IMR-90 (cell line): ENCODE data around the gene CREG2. TPM values are rescaled to one million over a fixed set of nuclear protein-coding genes. Genes with fewer than 3 reads are reported as not detected.
A peak's percentile ranks its signal among the peaks of the same experiment; 100 is the strongest.

Source experiments
- ATAC-seq: fragments of 200-7000 bp; cut with Tn5 transposase; 2 replicates; pipeline ENCODE4 v1.9.1; 2020; ENCODE audit warnings: low read depth, mild to moderate bottlenecking, moderate library complexity
- BruUV-seq: library from RNA; stranded (reverse); fragments of 400-500 nt; replicated peaks from 2 replicates; lab custom pipeline; 2021; lab: Mats Ljungman, UMichigan
- CTCF ChIA-PET: fragments of 300-600 bp; formaldehyde crosslinking; extraction: SDS; loops from one replicate; lab custom pipeline; 2021; ENCODE audit warnings: antibody characterized with exemption; lab: Yijun Ruan, JAX
- POLR2A ChIA-PET: fragments of 300-600 bp; sonication (Branson Sonifier 250); formaldehyde crosslinking; loops from one replicate; lab custom pipeline; 2022; ENCODE audit warnings: antibody characterized with exemption; ENCODE audit not compliant: unreplicated experiment; lab: Charles Lee
- DNase-seq: peaks from one replicate; pipeline ENCODE4 v3.0.0; 2013
- H2AFZ ChIP-seq: replicated peaks from 2 replicates; pipeline ENCODE3; 2013; ENCODE audit warnings: low read length, mild to moderate bottlenecking; ENCODE audit not compliant: poor library complexity
- H2AK5ac ChIP-seq: 2 replicates; pipeline ENCODE4 v1.6.1; 2013; ENCODE audit warnings: low read depth, low read length, inconsistent platforms
- H2AK9ac ChIP-seq: replicated peaks from 2 replicates; pipeline ENCODE3; 2013; ENCODE audit warnings: mild to moderate bottlenecking, low read depth, low read length, moderate library complexity; ENCODE audit not compliant: poor library complexity
- H2BK120ac ChIP-seq: 2 replicates; pipeline ENCODE4 v1.6.1; 2013; ENCODE audit warnings: low read depth, low read length, inconsistent platforms
- H2BK15ac ChIP-seq: 3 replicates; pipeline ENCODE4 v1.6.1; 2013; ENCODE audit warnings: low read depth, low read length, inconsistent platforms
- H2BK20ac ChIP-seq: 2 replicates; pipeline ENCODE4 v1.6.1; 2013; ENCODE audit warnings: low read depth, mild to moderate bottlenecking, inconsistent platforms, low read length, moderate library complexity
- H2BK5ac ChIP-seq: 2 replicates; pipeline ENCODE4 v1.6.1; 2013; ENCODE audit warnings: mild to moderate bottlenecking, low read depth, low read length, inconsistent platforms; ENCODE audit not compliant: poor library complexity, severe bottlenecking
- H3K14ac ChIP-seq: replicated peaks from 2 replicates; pipeline ENCODE4 v1.6.1; 2013; ENCODE audit warnings: low read depth, low read length, inconsistent platforms
- H3K18ac ChIP-seq: 2 replicates; pipeline ENCODE4 v1.6.1; 2013; ENCODE audit warnings: low read depth, low read length, control low read depth
- H3K23ac ChIP-seq: 2 replicates; pipeline ENCODE4 v1.6.1; 2013; ENCODE audit warnings: low read depth, low read length, inconsistent platforms
- H3K27ac ChIP-seq: 2 replicates; pipeline ENCODE4 v1.5.1; 2013; ENCODE audit warnings: mild to moderate bottlenecking, control low read depth, low read length; ENCODE audit not compliant: insufficient read depth
- H3K27me3 ChIP-seq: 2 replicates; pipeline ENCODE4 v1.6.1; 2013; ENCODE audit warnings: low read length; ENCODE audit not compliant: control insufficient read depth, insufficient read depth
- H3K36me3 ChIP-seq: 2 replicates; pipeline ENCODE4 v1.6.1; 2013; ENCODE audit warnings: low read length, mixed read lengths; ENCODE audit not compliant: control insufficient read depth, insufficient read depth
- H3K4ac ChIP-seq: 2 replicates; pipeline ENCODE4 v1.6.1; 2013; ENCODE audit warnings: low read depth, low read length, inconsistent platforms
- H3K4me1 ChIP-seq: 2 replicates; pipeline ENCODE4 v1.6.1; 2013; ENCODE audit warnings: low read length, mixed read lengths; ENCODE audit not compliant: control insufficient read depth, insufficient read depth
- H3K4me2 ChIP-seq: 2 replicates; pipeline ENCODE4 v1.6.1; 2013; ENCODE audit warnings: low read depth, mild to moderate bottlenecking, control low read depth, low read length, moderate library complexity
- H3K4me3 ChIP-seq: 2 replicates; pipeline ENCODE4 v1.5.1; 2013; ENCODE audit warnings: low read depth, mild to moderate bottlenecking, control low read depth, low read length, moderate library complexity; ENCODE audit not compliant: insufficient read depth
- H3K56ac ChIP-seq: 2 replicates; pipeline ENCODE4 v1.6.1; 2013; ENCODE audit warnings: low read length, inconsistent platforms; ENCODE audit not compliant: insufficient read depth; ENCODE audit errors: extremely low read depth
- H3K79me1 ChIP-seq, 2 experiments: 2 replicates each; pipeline ENCODE4 v1.6.1; 2013; ENCODE audit warnings: low read length in 2 of 2, inconsistent platforms in 1 of 2, low read depth in 1 of 2
- H3K9ac ChIP-seq: 2 replicates; pipeline ENCODE4 v1.6.1; 2013; ENCODE audit warnings: low read depth, low read length, control low read depth
- H3K9me1 ChIP-seq: 2 replicates; pipeline ENCODE4 v1.6.1; 2013; ENCODE audit warnings: low read length, inconsistent platforms; ENCODE audit not compliant: insufficient read depth
- H3K9me3 ChIP-seq: 2 replicates; pipeline ENCODE4 v1.6.1; 2013; ENCODE audit warnings: low read length; ENCODE audit not compliant: control insufficient read depth, insufficient read depth
- H4K20me1 ChIP-seq: 2 replicates; pipeline ENCODE4 v1.6.1; 2013; ENCODE audit warnings: low read length, inconsistent platforms; ENCODE audit not compliant: insufficient read depth
- H4K5ac ChIP-seq: 2 replicates; pipeline ENCODE4 v1.6.1; 2013; ENCODE audit warnings: mild to moderate bottlenecking, low read depth, low read length, control low read depth
- H4K8ac ChIP-seq, 2 experiments: 2 replicates each; pipeline ENCODE4 v1.6.1; 2013; ENCODE audit warnings: low read depth in 2 of 2, low read length in 2 of 2, control low read depth in 1 of 2, inconsistent platforms in 1 of 2
- H4K91ac ChIP-seq: 2 replicates; pipeline ENCODE4 v1.6.1; 2013; ENCODE audit warnings: low read depth, low read length, inconsistent platforms; ENCODE audit not compliant: insufficient read depth
- BHLHE40 ChIP-seq: fragments of 150-350 bp; IDR thresholded peaks from 2 replicates; pipeline ENCODE4 v1.6.1; 2016; ENCODE audit warnings: mild to moderate bottlenecking, low read depth, low read length
- CHD1 ChIP-seq: IDR thresholded peaks from 2 replicates; pipeline ENCODE4 v1.6.1; 2012; ENCODE audit warnings: low read depth, low read length, improper control_type of control experiment
- ELK1 ChIP-seq: fragments of 150-350 bp; IDR thresholded peaks from 2 replicates; pipeline ENCODE4 v1.6.1; 2016; ENCODE audit warnings: low read depth, mild to moderate bottlenecking, low read length, moderate library complexity, borderline replicate concordance
- FOS ChIP-seq: fragments of 150-350 bp; IDR thresholded peaks from 2 replicates; pipeline ENCODE4 v1.6.1; 2016; ENCODE audit warnings: low read depth, low read length
- MAZ ChIP-seq: IDR thresholded peaks from 2 replicates; pipeline ENCODE4 v1.6.1; 2012; ENCODE audit warnings: low read depth, mild to moderate bottlenecking, low read length, improper control_type of control experiment, moderate library complexity, borderline replicate concordance
- MXI1 ChIP-seq: IDR thresholded peaks from 2 replicates; pipeline ENCODE4 v1.6.1; 2012; ENCODE audit warnings: low read depth, mild to moderate bottlenecking, low read length, moderate library complexity, borderline replicate concordance
- NFE2L2 ChIP-seq: fragments of 150-350 bp; IDR thresholded peaks from 2 replicates; pipeline ENCODE4 v1.6.1; 2016; ENCODE audit warnings: low read depth, mild to moderate bottlenecking, low read length
- POLR2A ChIP-seq: IDR thresholded peaks from 2 replicates; pipeline ENCODE4 v1.6.1; 2012; ENCODE audit warnings: mild to moderate bottlenecking, low read depth, low read length
- RAD21 ChIP-seq: IDR thresholded peaks from 2 replicates; pipeline ENCODE4 v1.6.1; 2012; ENCODE audit warnings: low read length, improper control_type of control experiment
- RCOR1 ChIP-seq: IDR thresholded peaks from 2 replicates; pipeline ENCODE4 v1.6.1; 2012; ENCODE audit warnings: mild to moderate bottlenecking, low read length, improper control_type of control experiment; ENCODE audit not compliant: insufficient replicate concordance
- RFX5 ChIP-seq: IDR thresholded peaks from 2 replicates; pipeline ENCODE4 v1.8.0; 2012; ENCODE audit warnings: low read depth, mild to moderate bottlenecking, low read length, moderate library complexity
- SMC3 ChIP-seq: fragments of 150-350 bp; IDR thresholded peaks from 2 replicates; pipeline ENCODE4 v1.6.1; 2016; ENCODE audit warnings: low read depth, mild to moderate bottlenecking, antibody characterized with exemption, low read length, moderate library complexity
- WGBS, 2 experiments: methylation state at CpG; one replicate each; pipeline versions ENCODE4 v1.1.5 to v1.1.7; 2013; ENCODE audit warnings: missing lambda C conversion rate in 2 of 2; ENCODE audit not compliant: insufficient read length in 1 of 2; ENCODE audit errors: extremely low coverage in 2 of 2; 5-methylcytosine and 5-hydroxymethylcytosine counted together
- dilution Hi-C: fragments of 300-500 bp; cut with HindIII; formaldehyde crosslinking; loops from one replicate; pipeline ENCODE4 v1.14.3; 2018; ENCODE audit warnings: low sequenced_read_pairs; ENCODE audit not compliant: unreplicated experiment
- in situ Hi-C: fragments of 300-500 bp; cut with MboI; formaldehyde crosslinking; loops from 3 replicates; pipeline ENCODE4 v1.14.3; 2019; ENCODE audit warnings: low sequenced_read_pairs, inconsistent platforms, mixed read lengths
- intact Hi-C: fragments of 100-400 bp; cut with micrococcal nuclease; formaldehyde crosslinking; loops from 2 replicates; pipeline ENCODE4 v1.10.0; 2022
- polyA plus RNA-seq, 3 experiments: library from polyadenylated mRNA; depleted of rRNA; stranded (reverse); fragments of >200 nt; gene quantifications; 2 replicates each; pipeline ENCODE4 v1.2.3, GENCODE V29; 2012; ENCODE audit warnings: low replicate concordance in 1 of 3
- total RNA-seq: library from RNA; depleted of rRNA; stranded (reverse); fragments of >200 nt; gene quantifications from 2 replicates; pipeline ENCODE4 v1.2.3, GENCODE V29; 2012
- TF ChIP-seq, protein P1 (sequence below): fragments of 150-350 bp; IDR thresholded peaks from 2 replicates; pipeline ENCODE4 v1.6.1; 2017; ENCODE audit warnings: mild to moderate bottlenecking, antibody characterized with exemption, low read length, low read depth
- TF ChIP-seq, protein P2 (sequence below): conservative IDR thresholded peaks from 2 replicates; pipeline ENCODE4 v1.5.1; 2012; ENCODE audit warnings: mild to moderate bottlenecking, low read depth, low read length, improper control_type of control experiment

Gene CREG2
- total and polyA plus RNA-seq, 2 of the 4 experiments (the other 2 are of a cell fraction), result 0.17 TPM; not detected in 1

- Histone ChIP-seq H2AFZ (no peak overlapping the region), H3K79me1 (peaks cover 0 to 19% of the 10 kb centered on the region in 2 experiments; a peak in 3 of 4 replicates), H4K20me1 (peaks cover 4% of the 10 kb centered on the region; the same call in 1 of the 2 replicates), H3K27ac (no peak overlapping the region), H3K4me2 (no peak overlapping the region), H2BK20ac (no peak overlapping the region; the same call in 1 of the 2 replicates), H4K5ac (no peak overlapping the region), H3K18ac (no peak overlapping the region), H2AK9ac (no peak overlapping the region), H4K8ac (no peak overlapping the region; a peak in 1 of 4 replicates), H3K27me3 (no peaks in the 10 kb centered on the region), H3K14ac (no peak overlapping the region), H3K9ac (no peak overlapping the region), H4K91ac (no peak overlapping the region), H2AK5ac (peak overlapping the region; percentile 58; the same call in 1 of the 2 replicates), H3K56ac (no peak overlapping the region), H2BK15ac (no peak overlapping the region), H2BK5ac (no peak overlapping the region), H3K9me3 (no peaks in the 10 kb centered on the region), H3K4me3 (no peak overlapping the region), H3K36me3 (no peaks in the 10 kb centered on the region), H3K4ac (peak overlapping the region; percentile 50; the same call in 1 of the 2 replicates), H3K23ac (no peak overlapping the region), H3K4me1 (no peaks in the 10 kb centered on the region), H3K9me1 (no peaks in the 10 kb centered on the region; the same call in 1 of the 2 replicates), H2BK120ac (no peak overlapping the region)
- ChIA-PET POLR2A (no interaction called here), CTCF (interaction anchor here (0.5 to 3.1 kb wide), 12 partner anchors 14 to 432 kb away, joined by 3 to 10 read pairs (median 4); no protein-coding TSS in a partner anchor)
- WGBS, 2 experiments, result 82% methylated on average over 5 of the region's 12 CpGs; no CpG with 5 or more reads in 1 of the 2 experiments
- no TSS peak for BruUV-seq
- intact Hi-C loops (loop anchor here (1.0 to 5.0 kb wide), 4 partner anchors 281 to 454 kb away; no protein-coding TSS in a partner anchor), dilution Hi-C loops (no loop called here), in situ Hi-C loops (no loop called here)
- TF ChIP-seq, protein P1, sequence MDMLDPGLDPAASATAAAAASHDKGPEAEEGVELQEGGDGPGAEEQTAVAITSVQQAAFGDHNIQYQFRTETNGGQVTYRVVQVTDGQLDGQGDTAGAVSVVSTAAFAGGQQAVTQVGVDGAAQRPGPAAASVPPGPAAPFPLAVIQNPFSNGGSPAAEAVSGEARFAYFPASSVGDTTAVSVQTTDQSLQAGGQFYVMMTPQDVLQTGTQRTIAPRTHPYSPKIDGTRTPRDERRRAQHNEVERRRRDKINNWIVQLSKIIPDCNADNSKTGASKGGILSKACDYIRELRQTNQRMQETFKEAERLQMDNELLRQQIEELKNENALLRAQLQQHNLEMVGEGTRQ, result no peak
- TF ChIP-seq SMC3 (no peak), NFE2L2 (no peak), POLR2A (no peak), RAD21 (no peak), CHD1 (no peak), MXI1 (no peak), ELK1 (no peak), FOS (no peak), MAZ (no peak), RCOR1 (no peak), BHLHE40 (no peak), RFX5 (no peak)
- TF ChIP-seq, protein P2, sequence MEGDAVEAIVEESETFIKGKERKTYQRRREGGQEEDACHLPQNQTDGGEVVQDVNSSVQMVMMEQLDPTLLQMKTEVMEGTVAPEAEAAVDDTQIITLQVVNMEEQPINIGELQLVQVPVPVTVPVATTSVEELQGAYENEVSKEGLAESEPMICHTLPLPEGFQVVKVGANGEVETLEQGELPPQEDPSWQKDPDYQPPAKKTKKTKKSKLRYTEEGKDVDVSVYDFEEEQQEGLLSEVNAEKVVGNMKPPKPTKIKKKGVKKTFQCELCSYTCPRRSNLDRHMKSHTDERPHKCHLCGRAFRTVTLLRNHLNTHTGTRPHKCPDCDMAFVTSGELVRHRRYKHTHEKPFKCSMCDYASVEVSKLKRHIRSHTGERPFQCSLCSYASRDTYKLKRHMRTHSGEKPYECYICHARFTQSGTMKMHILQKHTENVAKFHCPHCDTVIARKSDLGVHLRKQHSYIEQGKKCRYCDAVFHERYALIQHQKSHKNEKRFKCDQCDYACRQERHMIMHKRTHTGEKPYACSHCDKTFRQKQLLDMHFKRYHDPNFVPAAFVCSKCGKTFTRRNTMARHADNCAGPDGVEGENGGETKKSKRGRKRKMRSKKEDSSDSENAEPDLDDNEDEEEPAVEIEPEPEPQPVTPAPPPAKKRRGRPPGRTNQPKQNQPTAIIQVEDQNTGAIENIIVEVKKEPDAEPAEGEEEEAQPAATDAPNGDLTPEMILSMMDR, result no peak
- DNase-seq, result peak; percentile 28
- ATAC-seq, result no peak
Measured at GRCh38 chr2:101418460-101419095, 31.3 kb upstream of the CREG2 start.
